ENCODE measurements around the gene CACNA1C.

The CACNA1C gene

GRCh38 chr12:2382370-2383155 is 329.8 kb downstream of the CACNA1C start:
- peak; percentile 20 for FAIRE-seq
- no peak for DNase-seq (ENCODE audit: low spot score)

DNA sequence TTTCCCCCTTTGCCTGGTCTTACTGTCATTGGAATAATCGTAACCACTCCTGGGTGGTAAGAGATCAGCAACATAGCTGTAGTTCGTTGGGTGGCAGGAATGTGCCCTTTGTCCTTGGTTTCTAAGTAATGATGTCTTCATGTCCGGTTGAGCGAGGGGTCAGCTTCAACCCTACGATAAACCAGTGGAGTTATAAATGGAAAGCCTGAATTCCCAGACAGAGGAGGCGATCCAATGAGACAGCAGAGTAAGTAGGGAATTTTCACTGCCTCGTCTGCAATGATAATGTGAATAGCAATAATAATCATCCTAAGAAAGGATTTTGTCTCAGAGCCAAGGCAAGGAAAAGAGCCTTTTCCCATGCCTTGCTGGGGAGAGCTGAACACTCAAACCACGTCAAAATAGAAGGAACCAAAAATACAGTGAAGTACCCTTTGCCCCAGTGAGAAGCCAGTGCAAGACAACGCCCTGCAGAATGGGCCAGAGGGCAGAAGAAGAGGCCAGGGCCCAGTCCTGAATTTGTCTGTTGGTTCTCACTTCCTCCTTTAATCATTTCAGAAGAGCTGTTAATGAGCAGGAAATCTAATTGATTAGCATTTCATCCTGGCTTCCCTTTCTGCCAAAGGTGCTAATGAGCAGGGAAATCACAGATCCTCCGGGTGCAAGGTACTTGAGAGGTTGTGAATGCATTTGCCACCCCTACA is 330.7 kb downstream of the CACNA1C start:
- DNase-seq (ENCODE audit: low spot score), result no peak
- FAIRE-seq, result no peak

DNA sequence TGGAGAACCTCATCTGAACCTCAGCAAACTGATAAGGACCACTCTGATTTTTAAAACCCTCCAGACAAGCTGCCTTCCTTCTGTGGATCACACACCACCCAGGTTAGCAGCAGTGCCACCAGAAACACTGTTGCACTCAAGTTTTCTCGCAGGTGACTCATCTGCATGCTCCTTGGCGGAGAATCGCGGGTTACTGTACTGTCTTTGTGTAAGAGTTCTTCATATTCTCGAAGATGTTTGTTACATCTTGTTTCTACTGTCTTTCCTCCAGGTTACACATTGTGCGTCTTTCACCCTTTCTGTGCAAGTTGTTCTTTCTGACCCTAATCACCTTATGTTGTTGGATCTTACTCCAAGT is 331.2 kb downstream of the CACNA1C start:
- DNase-seq (ENCODE audit: low spot score), result no peak
- FAIRE-seq, result no peak

DNA sequence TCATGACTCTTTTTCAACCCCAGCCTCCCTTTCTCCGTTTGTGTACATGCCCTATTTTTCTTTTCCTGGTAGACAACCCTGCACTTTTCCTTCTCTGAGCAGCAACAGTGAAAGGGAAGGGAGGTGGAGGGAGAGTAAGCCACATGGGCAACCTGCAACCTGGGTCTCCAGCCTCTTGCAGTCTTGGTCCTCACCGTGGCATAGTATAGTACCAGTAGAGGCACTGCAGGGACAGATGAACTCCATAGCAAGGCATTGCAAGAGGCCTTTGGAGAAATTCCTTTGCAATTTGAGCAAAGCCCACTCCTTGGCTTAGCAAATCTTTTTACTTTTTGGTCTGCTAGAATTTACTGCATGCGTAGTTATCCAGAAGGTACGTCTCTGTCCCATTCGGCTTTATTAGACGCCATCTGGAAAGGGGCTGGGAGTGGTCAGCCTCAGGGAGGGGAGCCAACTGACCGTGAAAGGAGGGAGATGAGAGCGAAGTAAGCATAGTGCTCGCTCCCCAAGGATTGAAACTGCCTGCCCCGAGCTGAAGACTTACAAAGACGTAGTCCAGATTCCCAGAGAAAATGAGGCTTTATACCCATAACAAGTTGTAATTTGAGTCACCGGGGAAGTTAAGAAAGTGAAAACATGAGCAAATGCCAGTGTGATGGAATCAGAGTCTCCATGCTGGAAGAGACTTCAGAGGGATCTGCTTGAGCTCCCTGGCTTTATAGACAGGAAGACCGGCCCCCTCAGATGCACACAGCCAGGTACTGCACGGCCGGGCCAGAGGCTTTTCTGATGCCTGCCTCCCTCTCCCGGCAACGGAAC is 332.0 kb downstream of the CACNA1C start:
- FAIRE-seq, result no peak
- DNase-seq (ENCODE audit: low spot score), result no peak

- peak; percentile 13 for FAIRE-seq
- no peak for DNase-seq (ENCODE audit: low spot score)
Measured at GRCh38 chr12:2385529-2385928, 332.7 kb downstream of the CACNA1C start.

DNA sequence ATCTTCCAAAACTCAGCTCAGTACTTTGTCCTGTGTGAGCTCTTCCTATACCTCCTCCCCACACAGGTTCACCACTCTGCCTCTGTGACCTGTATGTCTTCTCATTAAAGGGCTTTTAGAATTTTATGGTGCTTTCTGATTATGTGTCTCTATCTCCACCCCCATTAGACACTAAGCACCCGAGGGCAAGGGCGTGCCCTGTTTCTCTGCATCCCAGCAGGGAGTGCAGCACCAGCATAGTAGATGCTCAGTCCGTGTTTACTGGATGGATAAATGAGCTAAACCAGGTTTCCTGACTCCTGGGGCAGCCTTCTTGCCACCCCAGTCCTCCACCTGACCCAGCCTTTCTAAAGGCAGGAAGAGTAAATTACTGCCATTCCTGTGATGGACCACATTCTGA is 333.8 kb downstream of the CACNA1C start:
- DNase-seq (ENCODE audit: low spot score) (no peak), FAIRE-seq (peak; percentile 13)

GRCh38 chr12:2387103-2387834 is 334.5 kb downstream of the CACNA1C start:
- no peak for FAIRE-seq
- no peak for DNase-seq (ENCODE audit: low spot score)

DNA sequence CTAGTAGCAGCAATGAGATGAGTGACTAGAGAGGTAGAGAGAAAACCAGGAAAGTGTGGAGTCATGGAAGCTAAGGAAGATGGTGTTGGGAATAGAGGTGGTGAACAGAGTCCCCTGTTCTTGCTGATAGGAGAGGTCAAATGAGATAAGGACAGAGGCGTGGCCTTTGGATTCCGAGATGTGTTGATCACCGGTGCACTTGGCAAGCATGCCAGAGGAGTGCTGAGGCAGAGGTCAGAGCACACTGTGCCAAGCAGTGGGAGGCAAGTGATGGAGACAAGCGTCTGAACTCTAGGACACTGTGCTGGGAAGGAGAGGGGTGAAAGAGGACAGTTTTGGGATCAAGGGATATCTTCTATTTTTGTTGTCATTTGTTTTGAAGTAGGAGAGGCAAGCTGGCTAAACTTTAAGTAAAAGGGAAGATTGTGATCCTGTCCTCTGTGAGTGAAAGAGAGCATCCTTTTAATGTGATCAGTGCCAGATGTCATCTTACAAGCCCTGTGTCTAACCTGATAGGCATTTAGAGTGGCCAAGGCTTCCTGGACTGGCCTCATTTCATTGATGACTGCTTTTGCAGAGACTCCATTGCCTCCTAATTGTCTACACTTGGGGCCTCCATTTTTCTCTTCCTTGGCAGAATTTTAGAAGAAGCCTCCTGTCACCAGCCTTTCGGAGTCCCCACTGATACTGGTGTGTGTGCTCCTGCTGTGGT is 336.4 kb downstream of the CACNA1C start:
- FAIRE-seq (no peak), DNase-seq (ENCODE audit: low spot score) (no peak)

DNA sequence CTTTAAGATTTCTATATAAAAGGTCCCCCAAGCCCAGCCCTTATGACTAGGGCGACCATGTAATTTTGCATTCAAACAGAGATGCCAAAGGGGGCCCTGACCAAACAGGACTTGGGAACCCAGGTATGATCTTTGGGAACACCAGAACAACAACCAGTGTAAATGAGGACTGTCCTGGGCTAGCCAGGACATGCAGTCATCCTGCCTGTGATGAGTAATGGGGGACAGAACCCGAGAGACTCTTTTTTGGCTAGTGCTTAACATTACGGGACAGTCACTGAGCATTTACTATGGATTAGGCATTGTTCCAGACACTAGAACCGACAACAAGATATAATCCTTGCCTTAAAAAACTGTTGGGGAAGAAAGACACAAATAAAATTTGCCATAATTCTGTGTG is 337.3 kb downstream of the CACNA1C start:
- DNase-seq (ENCODE audit: low spot score), result no peak

GRCh38 chr12:2390850-2391390 is 338.1 kb downstream of the CACNA1C start:
- FAIRE-seq (no peak), DNase-seq (ENCODE audit: low spot score) (no peak)

More for the DNA sequence above, 337.3 kb downstream of the CACNA1C start:
- FAIRE-seq, result no peak

DNA sequence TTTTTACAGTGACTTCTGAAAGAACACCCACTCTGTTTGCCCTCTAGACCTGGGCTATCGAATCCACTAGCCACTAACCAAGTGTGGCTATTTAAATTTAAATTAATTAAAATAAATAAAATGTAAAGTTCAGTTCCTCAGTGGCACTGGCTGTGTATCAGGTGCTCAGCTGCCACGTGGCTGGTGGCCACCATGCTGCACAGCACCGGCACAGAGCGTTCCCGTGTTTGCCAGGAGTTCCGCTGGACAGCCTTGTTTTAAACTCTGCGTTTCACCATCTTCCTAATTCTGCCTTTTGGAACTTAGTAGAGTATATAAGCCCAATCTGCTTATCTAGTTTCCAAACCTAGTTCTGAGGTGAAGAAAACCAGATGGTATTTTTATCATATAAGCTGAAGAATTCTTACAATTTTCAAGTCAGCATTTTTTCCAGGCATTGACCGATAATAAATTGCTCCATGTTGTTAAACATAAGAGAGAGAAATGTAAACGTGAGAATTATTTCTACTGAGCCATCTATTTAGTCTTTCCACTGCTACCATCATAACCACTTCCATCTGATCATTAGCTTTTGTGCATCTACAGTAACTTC is 339.0 kb downstream of the CACNA1C start:
- no peak for FAIRE-seq
- DNase-seq (ENCODE audit: low spot score), result no peak

GRCh38 chr12:2393016-2393415 is 340.2 kb downstream of the CACNA1C start:
- DNase-seq (ENCODE audit: low spot score), result no peak
- no peak for FAIRE-seq

DNA sequence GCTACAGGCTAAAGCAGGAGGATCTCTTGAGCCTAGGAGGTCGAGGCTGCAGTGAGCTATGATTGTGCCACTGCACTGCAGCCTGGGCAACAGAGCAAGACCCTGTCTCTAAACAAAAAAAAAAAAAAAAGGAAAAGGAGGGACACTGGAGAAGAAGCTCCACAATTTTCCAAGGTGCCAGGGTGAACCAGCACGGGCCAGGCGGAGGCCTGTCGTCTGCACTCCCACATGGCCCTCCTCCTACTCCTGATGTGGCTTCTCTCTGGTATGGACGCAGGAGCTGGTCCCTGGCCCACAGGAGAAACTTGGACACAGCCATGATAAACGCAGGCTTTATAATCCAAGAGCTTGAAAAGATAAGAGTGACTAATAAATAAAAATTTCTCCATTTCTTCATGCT is 341.2 kb downstream of the CACNA1C start:
- DNase-seq (ENCODE audit: low spot score), result no peak
- no peak for FAIRE-seq

DNA sequence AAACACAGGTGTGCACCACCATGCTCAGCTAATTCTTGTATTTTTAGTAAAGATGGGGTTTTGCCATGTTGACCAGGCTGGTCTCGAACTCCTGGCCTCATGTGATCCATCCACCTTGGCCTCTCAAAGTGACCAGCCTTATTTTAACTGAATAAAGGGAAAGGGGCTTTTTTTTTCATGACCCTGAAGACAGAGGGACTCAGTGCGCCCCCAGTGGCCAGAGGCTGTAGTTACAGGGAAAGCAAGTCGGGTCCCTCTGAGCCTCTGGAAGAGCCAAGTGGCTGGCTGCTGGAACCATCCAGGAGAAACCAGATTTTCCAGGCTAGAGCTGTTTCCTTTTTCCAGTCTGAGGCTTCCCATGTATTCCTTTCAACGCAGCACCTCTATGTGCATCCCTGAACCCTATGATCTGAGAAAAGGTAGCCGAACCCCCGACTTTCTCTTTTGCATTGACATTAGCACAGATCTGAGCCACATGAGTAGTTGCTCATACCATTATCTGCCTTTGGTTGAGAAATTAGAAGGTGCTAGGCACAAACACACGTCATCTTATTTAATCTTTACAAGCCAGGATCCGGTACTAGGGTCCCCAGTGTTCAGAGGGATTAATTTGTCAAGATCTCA is 342.7 kb downstream of the CACNA1C start:
- DNase-seq (ENCODE audit: low spot score), result peak; percentile 59
- FAIRE-seq, result no peak

DNA sequence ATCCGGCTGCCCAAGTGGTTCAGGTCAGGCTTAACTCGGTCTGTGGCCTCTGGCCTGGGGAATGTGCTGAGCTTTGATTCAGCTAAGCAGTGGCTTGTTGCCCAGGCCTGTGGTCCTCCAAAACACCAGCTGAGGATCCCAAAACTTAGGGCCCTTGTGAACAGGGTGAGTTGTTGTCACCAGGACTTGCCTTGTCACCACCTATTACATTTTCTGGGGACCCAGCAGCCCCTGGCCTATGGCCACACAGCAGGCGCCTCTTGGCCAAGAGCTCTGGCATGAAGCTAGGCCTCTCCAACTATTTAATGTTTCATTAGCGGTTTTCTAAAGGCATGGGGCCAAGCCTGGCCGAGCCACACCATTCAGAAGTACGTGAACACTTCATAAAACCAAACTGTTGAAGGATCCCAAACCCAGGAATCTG is 343.7 kb downstream of the CACNA1C start:
- DNase-seq (ENCODE audit: low spot score) (no peak), FAIRE-seq (no peak)

DNA sequence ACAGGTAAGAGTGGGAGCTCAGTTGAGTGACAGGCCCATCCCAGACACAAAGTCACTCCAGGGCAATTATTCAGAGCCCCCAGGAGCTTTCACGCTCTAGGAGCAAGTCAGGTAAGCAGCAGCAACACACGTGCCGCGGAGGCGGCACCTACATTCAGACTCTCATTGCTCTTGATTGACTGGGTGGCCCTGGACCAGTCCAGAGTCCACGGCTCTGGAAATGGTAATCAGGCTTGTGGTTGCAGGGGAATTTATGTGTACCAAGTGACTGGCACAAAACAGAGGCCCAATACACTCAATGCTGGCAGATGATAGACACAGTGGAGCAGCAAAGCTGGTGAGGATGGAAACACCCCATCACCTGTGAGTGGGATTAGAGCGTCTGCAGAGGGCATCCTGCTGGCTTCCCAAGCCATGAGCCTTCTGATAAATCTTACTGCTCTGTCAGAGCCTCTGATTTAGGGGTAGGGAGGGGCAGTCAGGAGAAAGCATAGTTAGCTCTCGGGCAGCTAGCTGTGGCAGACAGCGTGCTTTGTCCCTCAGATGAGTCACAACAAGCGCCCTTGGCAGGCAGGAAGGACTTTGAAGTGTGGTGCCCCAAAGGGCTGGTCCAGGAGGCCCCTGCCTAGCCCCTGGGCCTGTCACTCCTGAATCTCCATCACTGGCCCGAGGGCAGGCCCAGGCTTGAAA is 344.7 kb downstream of the CACNA1C start:
- DNase-seq (ENCODE audit: low spot score), result peak; percentile 71
- peak; percentile 88 for FAIRE-seq

DNA sequence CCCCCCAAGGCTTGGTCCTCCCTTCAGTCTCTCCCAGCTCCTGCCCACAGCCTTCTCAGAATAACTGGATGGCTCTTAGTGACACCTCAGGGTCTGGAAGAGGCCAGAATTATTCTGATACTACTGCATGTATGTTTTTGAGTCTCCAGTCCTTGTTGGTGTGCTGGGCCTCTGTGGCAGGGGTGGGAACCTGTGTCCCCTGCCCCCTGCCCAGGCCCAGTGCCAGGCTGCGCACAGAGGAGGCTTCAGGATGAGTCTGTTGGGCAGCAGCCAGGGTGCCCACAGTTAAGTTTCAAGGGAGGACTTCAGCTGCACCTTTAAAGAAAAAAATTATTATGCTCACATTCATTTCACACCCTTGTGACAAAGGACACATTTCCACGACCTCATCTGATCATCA is 348.3 kb downstream of the CACNA1C start:
- FAIRE-seq (no peak), DNase-seq (ENCODE audit: low spot score) (no peak)

DNA sequence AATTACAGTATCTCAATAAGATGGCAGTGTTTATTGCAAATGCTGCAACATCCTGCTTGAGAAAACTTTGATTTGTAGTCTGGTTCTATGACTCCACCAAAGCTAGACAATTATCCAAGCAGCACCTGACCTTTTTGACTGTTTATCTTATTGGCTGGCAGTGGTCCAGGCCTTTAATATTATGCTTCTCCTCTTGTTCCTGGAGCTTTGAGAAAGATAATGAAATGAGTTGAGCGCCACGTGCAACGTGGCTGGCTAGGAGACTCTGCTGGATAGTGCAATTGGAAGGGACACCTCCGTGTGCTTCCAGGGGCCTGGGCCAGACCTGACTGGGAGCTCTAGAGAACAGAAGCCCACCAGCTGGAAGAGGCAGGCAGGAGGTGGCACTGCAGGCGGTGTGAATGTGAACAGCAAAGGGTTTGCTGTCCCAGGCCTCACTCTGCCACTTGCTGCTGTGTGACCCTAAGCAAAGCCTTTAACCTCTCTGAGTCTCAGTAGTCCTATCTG is 349.3 kb downstream of the CACNA1C start:
- FAIRE-seq (no peak), DNase-seq (ENCODE audit: low spot score) (no peak)
